NCI-H345 (cell line): ENCODE measurements around the gene HSD17B12.

ENCODE experiments used
- DNase-seq: peaks from one replicate; lab custom pipeline; 2025; lab: John Stamatoyannopoulos, UW

The HSD17B12 gene

GRCh38 chr11:43871051-43871450 is 190.5 kb downstream of the HSD17B12 start:
- DNase-seq: no peak

- DNase-seq: no peak
Observed at GRCh38 chr11:43872995-43873394, 192.5 kb downstream of the HSD17B12 start.

DNA sequence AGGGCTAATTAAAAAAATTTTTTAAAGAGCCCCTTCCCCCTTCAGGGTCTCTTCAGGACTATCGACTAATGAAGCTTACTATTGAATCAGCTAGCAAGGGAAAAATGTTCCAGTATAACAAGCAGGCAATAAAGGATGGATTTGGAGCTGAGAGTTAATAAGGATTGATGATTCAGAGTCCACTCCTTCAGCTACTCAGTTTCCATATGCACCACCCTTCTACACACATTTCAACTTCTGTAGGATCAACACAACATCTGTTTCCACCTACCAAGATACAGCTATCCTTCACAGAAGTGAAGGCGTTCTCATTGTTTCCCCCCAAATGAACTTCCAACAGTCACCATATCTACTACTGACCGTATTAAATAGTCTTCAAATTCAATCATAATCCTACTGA is 193.5 kb downstream of the HSD17B12 start:
- DNase-seq: no peak

GRCh38 chr11:43874738-43875137 is 194.2 kb downstream of the HSD17B12 start:
- no peak for DNase-seq

- no peak for DNase-seq
Observed at GRCh38 chr11:43879789-43880639, 199.5 kb downstream of the HSD17B12 start.

DNA sequence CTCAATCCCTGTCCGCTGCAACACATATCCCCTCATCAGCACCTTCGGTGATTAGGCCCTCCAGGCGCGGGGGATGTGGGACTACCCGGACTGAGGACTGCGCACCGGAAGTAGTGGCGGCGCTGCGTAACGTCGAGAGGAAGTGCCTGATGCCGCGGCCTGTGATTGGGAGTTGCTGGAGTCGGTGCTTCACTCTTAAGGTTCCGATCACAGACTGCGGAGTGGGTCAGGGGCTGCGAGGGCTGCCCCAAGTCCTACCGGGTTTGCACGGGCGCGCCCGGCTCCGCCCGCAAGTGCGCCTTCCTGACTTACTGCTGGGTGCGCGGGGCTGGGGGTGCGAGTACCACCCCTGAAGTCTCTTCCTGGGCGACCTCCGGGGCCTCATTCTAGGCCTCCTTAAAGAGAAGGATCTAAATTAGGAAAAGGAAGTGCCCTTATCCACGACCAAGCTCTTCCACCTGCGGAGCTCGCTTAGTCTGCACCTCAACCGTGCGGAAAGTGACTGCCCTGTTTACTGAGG is 200.2 kb downstream of the HSD17B12 start, which contains the start of gene ALKBH3:
TSS of gene ALKBH3 (plus strand) at position 192 of the 520 bp plus-strand sequence. CDS start 1,822 bp downstream, outside the sequence.
- DNase-seq: peak; percentile 90

GRCh38 chr11:43892851-43893250 is 212.3 kb downstream of the HSD17B12 start:
- no peak for DNase-seq

DNA sequence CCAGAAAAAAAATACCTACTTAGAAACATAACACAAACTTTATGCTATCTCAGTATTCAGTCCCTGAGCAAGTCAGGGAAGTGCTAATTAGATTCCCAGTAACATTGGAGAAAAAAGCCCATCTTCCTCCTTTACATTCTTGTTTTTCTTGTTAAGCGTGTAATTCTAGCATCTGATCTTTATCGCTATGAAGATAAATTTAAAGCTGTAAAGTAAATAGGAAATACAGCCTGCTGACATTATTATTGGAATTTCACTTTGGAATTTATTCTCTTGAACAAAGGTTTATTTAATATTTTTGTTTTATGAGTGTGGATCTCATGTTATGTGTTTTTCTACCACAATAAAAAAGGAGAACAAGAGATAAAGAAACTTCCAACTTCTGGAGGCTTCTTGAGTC is 214.0 kb downstream of the HSD17B12 start:
- no peak for DNase-seq

DNA sequence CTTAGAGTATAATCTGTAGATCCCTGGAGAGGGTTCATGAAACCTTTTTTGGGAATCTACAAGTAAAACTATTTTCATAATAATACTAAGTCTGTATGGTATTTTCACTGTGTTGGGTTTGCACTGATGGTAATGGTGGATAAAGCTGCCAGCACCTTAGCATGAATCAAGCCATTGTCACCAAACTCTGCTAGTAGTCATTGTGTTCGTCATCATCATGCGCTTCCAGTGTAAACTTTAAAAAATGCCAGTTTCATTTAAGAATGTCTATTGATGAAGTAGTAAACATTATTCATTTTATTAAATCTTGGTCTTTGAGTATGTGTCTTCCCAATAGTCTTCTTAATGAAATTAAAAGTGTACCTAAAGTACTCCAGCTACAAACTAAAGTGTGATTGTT is 215.1 kb downstream of the HSD17B12 start:
- no peak for DNase-seq

DNA sequence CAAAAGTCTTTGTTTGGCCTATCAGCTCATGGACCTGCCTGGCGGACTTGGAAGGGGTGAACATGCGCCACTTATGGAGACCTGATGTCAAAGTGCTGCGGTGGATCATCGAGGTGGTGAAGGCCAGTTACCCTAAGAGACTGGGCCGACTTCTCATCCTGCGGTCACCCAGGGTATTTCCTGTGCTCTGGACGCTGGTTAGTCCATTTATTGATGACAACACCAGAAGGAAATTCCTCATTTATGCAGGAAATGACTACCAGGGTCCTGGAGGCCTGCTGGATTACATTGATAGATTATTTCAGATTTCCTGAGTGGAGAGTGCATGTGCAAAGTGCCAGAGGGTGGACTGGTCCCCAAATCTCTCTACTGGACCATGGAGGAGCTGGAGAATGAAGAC is 218.0 kb downstream of the HSD17B12 start:
- no peak for DNase-seq

DNA sequence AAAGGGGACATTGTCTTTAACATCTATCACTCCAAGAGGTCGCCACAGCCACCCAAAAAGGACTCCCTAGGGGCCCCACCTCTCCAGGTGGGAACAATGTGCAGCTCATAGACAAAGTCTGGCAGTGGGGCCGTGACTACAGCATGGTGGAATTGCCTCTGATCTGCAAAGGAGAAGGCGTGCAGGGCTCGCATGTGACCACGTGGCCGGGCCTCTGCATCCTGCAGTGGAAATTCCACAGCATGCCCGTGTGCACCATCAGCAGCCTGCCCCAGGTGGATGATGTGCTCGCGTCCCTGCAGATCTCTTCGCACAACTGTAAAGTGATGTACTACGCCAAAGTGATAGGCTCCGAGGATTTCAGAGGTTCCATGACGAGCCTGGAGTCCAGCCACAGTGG is 218.6 kb downstream of the HSD17B12 start:
- no peak for DNase-seq

- no peak for DNase-seq
Observed at GRCh38 chr11:43901551-43901950, 221.0 kb downstream of the HSD17B12 start.

DNA sequence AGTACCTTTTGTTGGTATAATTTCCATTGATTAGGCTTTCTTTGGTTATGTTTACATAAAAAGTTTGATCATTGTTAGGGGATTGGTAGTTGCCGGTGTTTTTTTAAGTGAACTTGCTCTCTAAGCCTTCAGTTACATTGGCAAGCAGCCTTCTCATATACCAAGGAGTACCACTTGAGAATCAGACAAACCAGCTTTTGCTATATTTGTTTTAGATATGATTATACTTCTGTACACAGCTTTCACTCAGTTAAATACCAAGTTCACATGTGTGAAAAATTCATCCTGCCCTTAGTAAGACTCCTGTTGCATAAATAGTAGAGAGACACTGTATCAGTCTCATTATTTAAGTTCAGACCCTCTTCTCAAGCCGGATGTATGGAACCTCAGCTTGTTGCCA is 222.5 kb downstream of the HSD17B12 start:
- no peak for DNase-seq

GRCh38 chr11:43903969-43904368 is 223.4 kb downstream of the HSD17B12 start:
- DNase-seq: no peak

DNA sequence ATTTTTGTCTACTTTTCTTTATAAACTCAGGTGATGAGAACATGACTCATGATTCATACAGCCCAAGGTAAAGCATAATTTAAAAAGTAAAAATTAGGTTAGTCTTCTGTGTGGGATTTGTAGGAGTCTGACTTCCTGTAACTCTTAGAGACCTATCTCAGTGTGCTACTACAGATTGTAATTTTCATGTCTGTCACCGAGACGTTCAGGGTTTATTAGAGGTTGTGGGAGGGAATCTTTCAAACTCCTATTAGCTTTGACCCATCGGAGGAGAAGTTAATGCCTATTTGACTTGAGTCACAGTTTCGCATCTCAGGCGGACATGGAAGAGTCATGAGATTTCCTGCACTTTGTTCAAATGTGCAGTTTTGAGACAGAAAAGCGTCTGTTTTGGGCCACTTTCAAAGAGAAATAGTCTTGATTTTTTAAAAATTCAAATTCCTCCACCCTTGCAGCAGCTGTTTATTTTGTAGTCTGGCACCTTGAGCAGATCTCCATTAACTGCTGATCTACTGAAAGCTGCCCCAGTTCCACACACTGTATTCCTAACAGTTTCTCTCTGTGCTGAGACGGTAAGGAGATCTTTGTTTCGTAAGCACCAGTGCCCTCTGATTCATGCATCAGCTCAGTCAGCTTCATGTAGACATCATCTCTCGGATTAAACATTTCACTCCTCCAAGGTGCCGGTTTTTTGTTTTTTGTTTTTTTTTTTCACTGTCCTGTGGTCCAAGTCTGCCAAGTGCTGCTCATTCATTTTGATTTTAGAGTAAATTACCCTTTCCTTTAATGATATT is 224.4 kb downstream of the HSD17B12 start:
- DNase-seq: no peak

DNA sequence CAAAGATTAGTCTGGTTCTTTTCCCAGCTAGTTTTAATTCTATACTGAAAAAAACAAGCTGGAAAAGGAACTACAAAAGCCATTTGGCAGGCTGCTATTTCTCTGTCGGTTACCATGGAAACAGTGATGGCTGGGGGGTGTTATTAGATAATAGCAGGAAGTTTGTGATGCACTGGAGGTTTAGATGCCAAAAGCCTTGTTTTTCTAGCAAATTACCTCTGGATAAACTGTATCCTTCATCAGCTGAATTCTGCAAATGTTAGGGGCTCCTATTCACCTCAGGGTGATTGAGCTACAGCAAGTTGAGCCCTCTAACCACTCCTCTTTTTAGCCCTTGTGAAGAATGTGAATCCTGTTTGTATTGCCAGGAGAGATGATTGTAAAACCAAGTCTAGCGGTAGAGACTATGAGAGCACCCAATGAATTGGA is 225.3 kb downstream of the HSD17B12 start:
- DNase-seq: no peak
